ENCODE results near the gene TFF1.

TFF1 gene

GRCh38 chr21:42397746-42398394 is 31.5 kb upstream of the TFF1 start:
- no peak for DNase-seq

GRCh38 chr21:42396799-42397745 is 30.7 kb upstream of the TFF1 start:
- DNase-seq: no peak

- no peak for DNase-seq
Measured at GRCh38 chr21:42395905-42396651, 29.7 kb upstream of the TFF1 start, which contains the start of gene TMPRSS3. TMPRSS3 (minus strand) TSS chr21:42396052; CDS start chr21:42395417, 635 bp downstream.

GRCh38 chr21:42395302-42395701 is 29.0 kb upstream of the TFF1 start:
- no peak for DNase-seq

- no peak for DNase-seq
Measured at GRCh38 chr21:42393443-42393950, 27.2 kb upstream of the TFF1 start.

- no peak for DNase-seq
Measured at GRCh38 chr21:42392731-42393442, 26.6 kb upstream of the TFF1 start.

- DNase-seq: no peak
Measured at GRCh38 chr21:42391297-42391696, 25.0 kb upstream of the TFF1 start.

- DNase-seq: no peak
Measured at GRCh38 chr21:42390696-42391095, 24.4 kb upstream of the TFF1 start.

GRCh38 chr21:42390193-42390592 is 23.9 kb upstream of the TFF1 start:
- DNase-seq: no peak

- DNase-seq: no peak
Measured at GRCh38 chr21:42389449-42389835, 23.1 kb upstream of the TFF1 start.

GRCh38 chr21:42388740-42389448 is 22.6 kb upstream of the TFF1 start:
- no peak for DNase-seq

- no peak for DNase-seq
Measured at GRCh38 chr21:42387843-42388340, 21.6 kb upstream of the TFF1 start.

- peak; percentile 42 for DNase-seq
Measured at GRCh38 chr21:42387164-42387563, 20.8 kb upstream of the TFF1 start.

GRCh38 chr21:42386034-42386591 is 19.8 kb upstream of the TFF1 start:
- no peak for DNase-seq

GRCh38 chr21:42385619-42386018 is 19.3 kb upstream of the TFF1 start:
- DNase-seq: no peak

- DNase-seq: peak; percentile 24
Measured at GRCh38 chr21:42384989-42385388, 18.7 kb upstream of the TFF1 start.

- DNase-seq: no peak
Measured at GRCh38 chr21:42384156-42384945, 18.0 kb upstream of the TFF1 start.

- DNase-seq: no peak
Measured at GRCh38 chr21:42383331-42383730, 17.0 kb upstream of the TFF1 start.

- no peak for DNase-seq
Measured at GRCh38 chr21:42382915-42383314, 16.6 kb upstream of the TFF1 start.

- peak; percentile 39 for DNase-seq
Measured at GRCh38 chr21:42381347-42381984, 15.1 kb upstream of the TFF1 start.

All from suppressor macrophage treated with lipopolysaccharide for 4 hours (primary cell).